ENCODE measurements around the gene TNFRSF14. TPM values are rescaled to one million over a fixed set of nuclear protein-coding genes. Genes with fewer than 3 reads are reported as not detected.

TNFRSF14 gene
- total and polyA plus RNA-seq, 2 of the 13 experiments (the other 11 are each of a cell fraction or from before 2014, with no cell fraction given) = 11.9 to 49.9 TPM

DNA sequence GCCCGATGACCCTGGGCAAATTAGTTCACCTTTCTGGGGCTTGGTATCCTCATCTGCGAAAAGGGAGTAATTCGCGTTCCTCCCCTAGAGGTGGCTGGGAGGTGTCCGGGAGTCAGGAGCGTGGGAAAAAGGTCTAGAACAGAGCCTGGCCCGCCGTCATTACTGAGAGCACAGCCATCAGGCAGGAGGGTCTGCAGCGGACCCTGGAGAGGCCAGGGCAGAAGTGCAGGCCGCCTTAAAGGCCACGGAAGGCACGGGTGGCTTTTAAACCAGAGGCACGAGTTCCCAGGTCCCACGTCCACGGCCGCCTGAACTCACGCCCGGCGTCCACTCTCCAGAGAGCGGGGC lies 30.6 kb upstream of the TNFRSF14 start (continued):
- TF ChIP-seq ZNF816 (CRISPR knock-in tag; IDR thresholded peaks at IDR 0.05; ENCODE audit: borderline replicate concordance) (0 out of 2 replicates have a peak, but pooled peaks have one; percentile 21), ZNF619 (CRISPR knock-in tag; IDR thresholded peaks at IDR 0.05) (no peak), TERF1 (CRISPR knock-in tag; IDR thresholded peaks at IDR 0.05) (no peak), ZBTB37 (CRISPR knock-in tag; IDR thresholded peaks at IDR 0.05) (no peak), ZNF891 (CRISPR knock-in tag; IDR thresholded peaks at IDR 0.05) (0 out of 2 replicates have a peak, but pooled peaks have one; percentile 41), YEATS4 (CRISPR knock-in tag; IDR thresholded peaks at IDR 0.05; ENCODE audit: borderline replicate concordance) (no peak), ZFP36L1 (CRISPR knock-in tag; IDR thresholded peaks at IDR 0.05) (no peak), CENPT (CRISPR knock-in tag; IDR thresholded peaks at IDR 0.05; ENCODE audit: low read depth) (no peak), ZBTB7A (CRISPR knock-in tag; IDR thresholded peaks at IDR 0.05) (0 out of 2 replicates have a peak, but pooled peaks have one; percentile 16), SP2 (CRISPR knock-in tag; IDR thresholded peaks at IDR 0.05) (no peak), HES4 (CRISPR knock-in tag; IDR thresholded peaks at IDR 0.05; ENCODE audit: borderline replicate concordance) (no peak; the same call in 1 of the 2 replicates), ZBTB42 (CRISPR knock-in tag; IDR thresholded peaks at IDR 0.05) (peak; percentile 31; the same call in 1 of the 2 replicates), NFYB (CRISPR knock-in tag; IDR thresholded peaks at IDR 0.05) (no peak), ZNF790 (CRISPR knock-in tag; IDR thresholded peaks at IDR 0.05; ENCODE audit: borderline replicate concordance) (no peak), ZNF7 (CRISPR knock-in tag; IDR thresholded peaks at IDR 0.05) (no peak), ZEB1 (IDR thresholded peaks at IDR 0.05; ENCODE audit: insufficient replicate concordance, low read depth) (no peak), PBX2 (CRISPR knock-in tag; IDR thresholded peaks at IDR 0.05) (no peak), MEF2D (CRISPR knock-in tag; IDR thresholded peaks at IDR 0.05) (0 out of 2 replicates have a peak, but pooled peaks have one; percentile 27), GATA4 (IDR thresholded peaks at IDR 0.05; ENCODE audit: borderline replicate concordance, low read depth) (no peak), NBN (conservative IDR thresholded peaks at IDR 0.05) (no peak), ZSCAN31 (CRISPR knock-in tag; IDR thresholded peaks at IDR 0.05; ENCODE audit: low read depth) (no peak), SNAI1 (CRISPR knock-in tag; IDR thresholded peaks at IDR 0.05; ENCODE audit: borderline replicate concordance) (no peak), ZMAT3 (CRISPR knock-in tag; conservative IDR thresholded peaks at IDR 0.05) (no peak), HDAC6 (IDR thresholded peaks at IDR 0.05; ENCODE audit: low read depth, low read length) (no peak)
- TF ChIP-seq, protein P1, sequence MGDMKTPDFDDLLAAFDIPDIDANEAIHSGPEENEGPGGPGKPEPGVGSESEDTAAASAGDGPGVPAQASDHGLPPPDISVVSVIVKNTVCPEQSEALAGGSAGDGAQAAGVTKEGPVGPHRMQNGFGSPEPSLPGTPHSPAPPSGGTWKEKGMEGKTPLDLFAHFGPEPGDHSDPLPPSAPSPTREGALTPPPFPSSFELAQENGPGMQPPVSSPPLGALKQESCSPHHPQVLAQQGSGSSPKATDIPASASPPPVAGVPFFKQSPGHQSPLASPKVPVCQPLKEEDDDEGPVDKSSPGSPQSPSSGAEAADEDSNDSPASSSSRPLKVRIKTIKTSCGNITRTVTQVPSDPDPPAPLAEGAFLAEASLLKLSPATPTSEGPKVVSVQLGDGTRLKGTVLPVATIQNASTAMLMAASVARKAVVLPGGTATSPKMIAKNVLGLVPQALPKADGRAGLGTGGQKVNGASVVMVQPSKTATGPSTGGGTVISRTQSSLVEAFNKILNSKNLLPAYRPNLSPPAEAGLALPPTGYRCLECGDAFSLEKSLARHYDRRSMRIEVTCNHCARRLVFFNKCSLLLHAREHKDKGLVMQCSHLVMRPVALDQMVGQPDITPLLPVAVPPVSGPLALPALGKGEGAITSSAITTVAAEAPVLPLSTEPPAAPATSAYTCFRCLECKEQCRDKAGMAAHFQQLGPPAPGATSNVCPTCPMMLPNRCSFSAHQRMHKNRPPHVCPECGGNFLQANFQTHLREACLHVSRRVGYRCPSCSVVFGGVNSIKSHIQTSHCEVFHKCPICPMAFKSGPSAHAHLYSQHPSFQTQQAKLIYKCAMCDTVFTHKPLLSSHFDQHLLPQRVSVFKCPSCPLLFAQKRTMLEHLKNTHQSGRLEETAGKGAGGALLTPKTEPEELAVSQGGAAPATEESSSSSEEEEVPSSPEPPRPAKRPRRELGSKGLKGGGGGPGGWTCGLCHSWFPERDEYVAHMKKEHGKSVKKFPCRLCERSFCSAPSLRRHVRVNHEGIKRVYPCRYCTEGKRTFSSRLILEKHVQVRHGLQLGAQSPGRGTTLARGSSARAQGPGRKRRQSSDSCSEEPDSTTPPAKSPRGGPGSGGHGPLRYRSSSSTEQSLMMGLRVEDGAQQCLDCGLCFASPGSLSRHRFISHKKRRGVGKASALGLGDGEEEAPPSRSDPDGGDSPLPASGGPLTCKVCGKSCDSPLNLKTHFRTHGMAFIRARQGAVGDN (CRISPR knock-in tag; IDR thresholded peaks at IDR 0.05) = peak; percentile 52; the same call in 1 of the 2 replicates

Data from HepG2 (cell line).